Ovary (tissue), 9 donors: ENCODE measurements around the gene KCNMA1. TPM values are rescaled to one million over a fixed set of nuclear protein-coding genes. Genes with fewer than 3 reads are reported as not detected.
"Not testable (repeated sequence)": the region's sequence is repeated elsewhere in the genome, so short reads cannot be mapped to it uniquely, and the experiment has no call there.

Source experiments
- DNase-seq, 5 donors: peaks; one replicate each; pipeline ENCODE4 v3.0.0-alpha.2; 2019 to 2020
- H3K27ac ChIP-seq, 2 donors: fragments of 200-600 bp; one replicate each; pipeline versions ENCODE4 v1.5.1 to v1.8.0; 2019 to 2022
- H3K27me3 ChIP-seq: fragments of 200-600 bp; one replicate; pipeline ENCODE4 v1.8.0; 2022
- H3K36me3 ChIP-seq: fragments of 200-600 bp; sonication (generic); one replicate; pipeline ENCODE4 v1.5.1; 2019
- H3K4me1 ChIP-seq: one replicate; pipeline ENCODE4 v1.8.1; 2013; ENCODE audit warnings: mild to moderate bottlenecking, moderate library complexity; ENCODE audit not compliant: insufficient read depth
- H3K4me3 ChIP-seq: fragments of 200-600 bp; sonication (generic); one replicate; pipeline ENCODE4 v1.5.1; 2017
- H3K9me3 ChIP-seq, 2 donors: fragments of 200-600 bp in 1 of 2; sonication (generic) in 1 of 2; one replicate each; pipeline versions ENCODE4 v1.5.1 to v1.8.1; 2013 to 2019; ENCODE audit warnings: mild to moderate bottlenecking in 1 of 2, moderate library complexity in 1 of 2
- CTCF ChIP-seq, 3 donors: fragments of 450-650 bp in 2 of 3; fragments of 200-600 bp in 1 of 3; IDR thresholded peaks; one replicate each; pipeline versions ENCODE4 v1.5.1 to v1.8.0; 2016 to 2022; ENCODE audit warnings: antibody characterized with exemption in 3 of 3, mild to moderate bottlenecking in 1 of 3
- EP300 ChIP-seq: sonication (generic); formaldehyde crosslinking; IDR thresholded peaks from one replicate; pipeline ENCODE4 v1.6.1; 2017; ENCODE audit warnings: antibody characterized with exemption
- POLR2A ChIP-seq: fragments of 450-650 bp; IDR thresholded peaks from one replicate; pipeline ENCODE4 v1.6.1; 2017; ENCODE audit warnings: antibody characterized with exemption, mild to moderate bottlenecking, moderate library complexity
- WGBS, 3 donors: extraction: QIAGEN DNeasy Blood & Tissue Kit in 1 of 3; methylation state at CpG; one replicate each; pipeline versions ENCODE4 v1.1.5 to v1.1.7; 2013 to 2017; 5-methylcytosine and 5-hydroxymethylcytosine counted together
- intact Hi-C, 4 donors: fragments of 100-400 bp; cut with DNase I; formaldehyde crosslinking; loops; one replicate each; pipeline versions ENCODE4 v1.11.0 to v1.15.1; 2022 to 2023
- polyA plus RNA-seq, 2 donors: library from polyadenylated mRNA; stranded (reverse); fragments of 200-250 nt in 1 of 2; fragments of 350-450 nt in 1 of 2; fragmentation: Illumina TruSeq in 1 of 2; extraction: RNeasy Lipid Tissue Mini Kit (QIAGEN cat#74804) in 1 of 2; gene quantifications; one replicate each; pipeline ENCODE4 v1.2.3, GENCODE V29; 2013 to 2014
- total RNA-seq, 7 donors: library from RNA; depleted of rRNA in 2 of 7; stranded (reverse); fragments of >200 nt in 2 of 7; fragmentation: NEBNext Ultra II Directional in 3 of 7; extraction: Animal tissue kit (Norgen Biotek cat#: 25700) in 3 of 7; gene quantifications; one replicate each; pipeline versions ENCODE4 v1.1.0 to v1.2.4, GENCODE V29; 2016 to 2023
- donor health status: DM: no; HTN: no; CAD: no; lungs with moderate emphysema.
- donor health status: DM: no; HTN: no; CAD: no.
- donor health status: Bipolar disorder and iron deficiency.
- donor health status: DM: yes; HTN: yes; CAD: no.
- donor health status: DM: no; HTN: no; CAD: no.
- donor health status: DM: yes; HTN: yes; CAD: no.

Gene KCNMA1
- total and polyA plus RNA-seq, 9 donors = 7.0 to 83.8 (median 25.1) TPM

DNA sequence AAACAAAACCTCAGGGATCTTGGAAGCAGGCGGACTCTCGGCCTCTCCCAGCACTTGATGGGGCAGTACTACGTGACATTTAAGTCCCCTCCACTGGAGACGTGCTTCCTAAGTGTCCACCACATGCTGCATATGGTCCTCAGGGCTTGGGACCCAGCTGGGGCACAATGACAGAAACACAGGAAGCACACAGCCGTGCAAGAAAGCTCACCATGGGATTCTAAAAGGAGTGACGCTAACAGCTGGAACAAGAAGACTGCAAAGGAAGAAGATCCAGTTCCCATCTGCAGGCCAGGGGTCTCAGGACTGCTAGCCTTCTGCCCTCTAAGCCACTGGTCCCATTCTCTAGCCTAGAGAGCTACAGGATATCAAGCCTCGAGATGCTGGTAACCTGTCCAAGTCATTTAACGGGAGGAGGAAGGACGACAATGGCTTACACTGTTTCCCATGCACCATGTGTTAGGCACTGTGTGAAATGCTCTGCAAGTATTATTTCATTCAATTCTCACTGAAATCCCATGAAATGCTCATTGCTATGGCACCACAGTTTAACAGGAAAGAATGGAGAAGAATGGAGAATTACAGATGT, 61.1 kb downstream of the KCNMA1 start:
- Histone ChIP-seq H3K4me3 (no peak overlapping the region), H3K9me3 (no peaks in the 10 kb centered on the region), H3K4me1 (no peaks in the 10 kb centered on the region), H3K27me3 (no peaks in the 10 kb centered on the region), H3K36me3 (no peaks in the 10 kb centered on the region), H3K27ac (no peak overlapping the region)
- intact Hi-C loops = no loop called here
- no peak for DNase-seq
- TF ChIP-seq POLR2A = no peak
- no peak for TF ChIP-seq EP300
- TF ChIP-seq CTCF (IDR thresholded peaks at IDR 0.05) = no peak
- 91 to 94% (median 92%) methylated on average over 9 of the region's 9 CpGs for WGBS, 3 donors

- 78 to 86% (median 79%) methylated on average over 4 of the region's 4 CpGs for WGBS, 3 donors
- DNase-seq = no peak
Measured at GRCh38 chr10:77576007-77576367, 61.6 kb downstream of the KCNMA1 start.

DNA sequence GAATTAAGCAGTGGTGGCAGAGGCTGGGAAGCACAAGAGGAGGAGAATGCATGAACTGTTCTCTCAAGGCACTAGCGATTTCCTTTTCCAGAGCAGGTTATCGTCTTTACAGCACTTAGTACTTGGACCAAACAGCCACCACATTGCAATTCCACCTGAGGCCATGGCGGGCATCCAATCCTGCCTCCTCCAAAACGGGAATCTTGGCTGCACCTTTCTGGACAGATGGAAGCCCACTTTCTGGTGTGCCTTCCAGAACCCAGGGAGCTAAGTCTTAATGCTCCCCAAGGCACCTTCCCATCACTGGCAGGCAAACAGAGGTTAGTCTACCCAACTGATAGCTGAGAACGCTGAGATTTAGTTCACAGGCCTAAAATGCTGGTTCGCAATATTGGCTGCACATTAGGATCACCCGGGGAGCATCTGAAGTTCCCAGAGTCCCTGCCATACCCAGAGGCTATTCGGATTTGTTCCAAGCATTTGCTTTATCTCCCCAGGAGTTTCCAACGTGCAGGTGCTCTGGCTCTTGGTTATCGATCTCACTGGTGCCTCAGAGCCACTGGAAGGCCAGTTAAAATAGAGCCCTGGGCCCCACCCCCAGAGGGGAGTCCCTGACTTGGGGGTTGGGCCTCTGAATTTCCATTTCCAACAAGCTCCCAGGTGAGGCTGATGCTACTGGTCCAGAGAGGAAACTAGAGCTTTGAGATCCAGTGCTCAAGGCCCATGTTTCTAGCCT, 62.2 kb downstream of the KCNMA1 start:
- Histone ChIP-seq H3K27ac (no peak overlapping the region), H3K36me3 (no peaks in the 10 kb centered on the region), H3K9me3 (no peaks in the 10 kb centered on the region), H3K4me1 (no peaks in the 10 kb centered on the region), H3K4me3 (no peak overlapping the region), H3K27me3 (no peaks in the 10 kb centered on the region)
- TF ChIP-seq CTCF (IDR thresholded peaks at IDR 0.05) = no peak
- TF ChIP-seq POLR2A = no peak
- no peak for TF ChIP-seq EP300
- WGBS, 3 donors = 85 to 87% (median 86%) methylated on average over 10 of the region's 10 CpGs
- no peak for DNase-seq
- intact Hi-C loops = no loop called here

More at GRCh38 chr10:77576007-77576367, 61.6 kb downstream of the KCNMA1 start:
- H3K27ac ChIP-seq = no peak overlapping the region
- no peaks in the 10 kb centered on the region for H3K4me1 ChIP-seq
- no peaks in the 10 kb centered on the region for H3K9me3 ChIP-seq
- no peak overlapping the region for H3K4me3 ChIP-seq
- intact Hi-C loops = no loop called here
- H3K27me3 ChIP-seq = no peaks in the 10 kb centered on the region
- no peak for TF ChIP-seq POLR2A
- no peak for TF ChIP-seq EP300
- TF ChIP-seq CTCF (IDR thresholded peaks at IDR 0.05) = no peak
- no peaks in the 10 kb centered on the region for H3K36me3 ChIP-seq

DNA sequence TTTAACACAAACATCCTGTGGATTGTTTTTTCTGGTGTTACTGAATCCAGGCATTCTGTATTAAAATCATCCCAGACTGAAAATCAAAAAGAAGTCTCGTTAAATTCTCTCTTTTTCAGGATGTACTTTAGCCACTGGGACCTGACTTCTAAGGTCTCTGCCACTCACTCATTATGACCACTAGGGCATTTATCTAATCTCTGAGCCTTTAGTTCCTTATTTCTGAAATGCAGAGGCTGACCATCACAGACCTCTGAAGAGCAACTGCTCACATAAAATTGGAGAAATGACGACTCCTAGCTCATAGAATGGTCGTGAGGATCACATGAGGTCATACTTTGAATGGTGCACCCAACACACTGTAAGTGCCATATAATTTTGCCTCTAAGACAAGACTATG, 63.2 kb downstream of the KCNMA1 start:
- intact Hi-C loops = no loop called here
- H3K4me1 ChIP-seq = no peaks in the 10 kb centered on the region
- 45 to 63% (median 62%) methylated on average over 3 of the region's 3 CpGs for WGBS, 3 donors

GRCh38 chr10:77572520-77572919, 65.1 kb downstream of the KCNMA1 start:
- H3K27ac ChIP-seq, H3K4me1 ChIP-seq: not testable (repeated sequence)
- WGBS, 3 donors = 85 to 93% (median 92%) methylated on average over 4 of the region's 4 CpGs

More for the DNA sequence above, 63.2 kb downstream of the KCNMA1 start:
- H3K4me3 ChIP-seq = no peak overlapping the region
- no peaks in the 10 kb centered on the region for H3K9me3 ChIP-seq
- H3K27me3 ChIP-seq = no peaks in the 10 kb centered on the region
- TF ChIP-seq EP300 = no peak
- no peak for TF ChIP-seq POLR2A
- TF ChIP-seq CTCF (IDR thresholded peaks at IDR 0.05) = no peak
- no peak for DNase-seq
- no peak overlapping the region for H3K27ac ChIP-seq
- no peaks in the 10 kb centered on the region for H3K36me3 ChIP-seq

More at GRCh38 chr10:77572520-77572919, 65.1 kb downstream of the KCNMA1 start:
- DNase-seq, H3K4me3 ChIP-seq, H3K27me3 ChIP-seq, H3K36me3 ChIP-seq, H3K9me3 ChIP-seq, intact Hi-C loops: not testable (repeated sequence)
